SKM-1 treated with dmso at 0.1 percent for 144 hours (cell line): Measurements from ENCODE around the gene SHD.
"Not testable (repeated sequence)": the region's sequence is repeated elsewhere in the genome, so short reads cannot be mapped to it uniquely, and the experiment has no call there.

ENCODE experiments used
- DNase-seq: peaks from one replicate; lab custom pipeline; 2025; ENCODE audit not compliant: unreplicated experiment; lab: John Stamatoyannopoulos, UW

SHD gene

DNA sequence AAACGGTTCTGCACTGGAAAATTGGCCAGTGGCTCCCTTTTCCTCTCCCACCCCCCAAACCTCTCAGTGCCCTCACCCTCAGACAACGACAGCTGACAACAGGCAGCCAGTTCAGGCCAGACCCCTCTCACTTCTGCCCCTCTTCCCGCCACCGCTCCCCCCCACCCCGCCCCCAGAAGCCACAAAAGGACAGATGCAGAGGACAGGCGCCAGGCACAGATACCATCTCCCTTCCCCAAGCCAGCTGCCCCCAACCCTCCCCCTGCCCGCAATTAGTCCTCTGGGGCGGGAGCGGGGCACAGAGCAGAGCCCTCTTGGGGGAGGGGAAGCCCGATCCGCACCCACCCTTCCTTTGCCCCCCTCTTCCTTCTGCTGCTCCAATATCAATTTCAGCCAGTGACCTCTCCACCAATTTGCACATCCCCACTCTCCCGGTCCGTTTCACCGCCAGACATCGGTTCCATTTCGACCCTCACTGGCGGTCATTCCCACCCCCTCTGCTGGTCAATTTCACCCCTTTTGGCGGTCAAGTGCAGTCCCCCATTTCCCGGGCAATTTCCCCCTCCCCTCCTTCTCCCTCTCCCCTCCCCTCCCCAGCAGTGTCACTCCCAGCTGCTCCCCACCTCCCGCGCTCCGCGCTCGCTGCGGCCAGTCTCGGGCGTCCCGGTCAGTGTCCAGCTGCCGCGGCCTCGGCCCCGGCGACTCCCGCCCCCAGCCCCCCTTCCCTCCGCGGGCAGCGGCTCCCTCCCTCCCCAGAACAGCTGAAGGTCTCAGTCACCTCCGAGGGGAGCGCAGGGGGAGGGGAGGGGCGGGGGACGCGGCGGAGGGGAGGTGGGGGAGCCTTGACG is at the start of gene SHD:
Gene SHD (plus strand): TSS at position 848 of the 848 bp plus-strand sequence. CDS start 798 bp downstream, outside the sequence.
- no peak for DNase-seq

DNA sequence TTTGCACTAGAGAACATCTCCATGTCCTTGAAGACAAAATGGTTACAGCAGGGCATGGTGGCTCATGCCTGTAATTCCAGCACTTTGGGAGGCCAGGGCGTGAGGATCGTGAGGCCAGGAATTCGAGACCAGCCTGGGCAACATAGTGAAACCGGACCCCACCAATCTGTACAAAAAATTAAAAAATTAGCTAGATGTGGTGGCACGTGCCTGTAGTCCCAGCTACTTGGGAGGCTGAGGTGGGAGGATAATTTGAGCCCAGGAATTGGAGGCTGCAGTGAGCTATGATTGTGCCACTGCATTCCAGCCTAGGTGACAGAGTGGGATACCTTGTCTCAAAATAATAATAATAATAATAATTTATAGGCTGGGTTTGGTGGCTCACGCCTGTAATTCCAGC is 48.8 kb upstream of the SHD start:
- not testable (repeated sequence) for DNase-seq

GRCh38 chr19:4231521-4231920 is 47.5 kb upstream of the SHD start:
- not testable (repeated sequence) for DNase-seq

- DNase-seq = not testable (repeated sequence)
These were observed 46.9 kb upstream of the SHD start for GRCh38 chr19:4232139-4232538.

DNA sequence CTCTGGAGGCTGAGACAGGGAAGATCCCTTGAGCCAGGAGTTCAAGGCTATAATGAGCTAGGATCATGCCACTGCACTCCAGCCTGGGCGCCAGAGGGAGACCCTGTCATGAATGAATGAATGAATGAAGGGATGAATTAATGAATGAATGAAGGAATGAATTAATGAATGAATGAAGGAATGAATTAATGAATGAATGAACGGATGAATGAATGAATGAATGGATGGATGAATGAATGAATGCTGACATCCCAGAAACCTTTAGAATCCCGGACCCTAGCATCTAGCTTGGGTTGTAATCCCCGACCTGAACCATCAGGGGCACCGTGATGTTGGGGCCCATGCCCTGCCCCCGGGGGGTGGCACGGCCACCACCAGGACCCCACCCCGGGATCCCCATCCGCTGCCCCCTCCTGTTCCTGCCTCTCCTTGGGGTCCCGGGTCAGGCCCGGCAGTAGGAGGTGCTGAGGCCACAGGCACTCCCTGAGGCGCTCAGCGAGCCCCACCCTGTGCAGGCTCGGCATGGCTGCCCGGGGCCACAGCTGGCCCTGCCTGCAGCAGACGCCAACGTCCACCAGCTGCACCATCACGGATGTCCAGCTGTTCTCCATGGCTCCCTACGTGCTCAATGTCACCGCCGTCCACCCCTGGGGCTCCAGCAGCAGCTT is 46.3 kb upstream of the SHD start:
- no peak for DNase-seq

GRCh38 chr19:4233282-4233853 is 45.7 kb upstream of the SHD start:
- no peak for DNase-seq

- DNase-seq = no peak
These were observed 44.8 kb upstream of the SHD start for GRCh38 chr19:4234142-4234861.

DNA sequence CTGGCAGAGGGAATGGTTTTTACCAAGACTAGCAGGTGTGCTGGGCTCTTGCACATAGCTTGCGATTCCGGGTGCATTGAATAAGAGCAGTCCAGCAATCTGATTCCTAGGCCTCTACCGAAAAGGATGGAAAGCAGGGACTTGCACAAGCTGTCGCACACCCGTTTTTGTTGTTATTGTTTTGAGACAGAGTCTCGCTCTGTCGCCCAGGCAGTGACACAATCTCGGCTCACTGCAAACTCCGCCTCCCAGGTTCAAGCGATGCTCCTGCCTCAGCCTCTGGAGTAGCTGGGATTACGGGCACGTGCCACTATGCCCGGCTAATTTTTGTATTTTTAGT is 44.2 kb upstream of the SHD start:
- DNase-seq = no peak

- not testable (repeated sequence) for DNase-seq
These were observed 41.6 kb upstream of the SHD start for GRCh38 chr19:4237510-4237909.

DNA sequence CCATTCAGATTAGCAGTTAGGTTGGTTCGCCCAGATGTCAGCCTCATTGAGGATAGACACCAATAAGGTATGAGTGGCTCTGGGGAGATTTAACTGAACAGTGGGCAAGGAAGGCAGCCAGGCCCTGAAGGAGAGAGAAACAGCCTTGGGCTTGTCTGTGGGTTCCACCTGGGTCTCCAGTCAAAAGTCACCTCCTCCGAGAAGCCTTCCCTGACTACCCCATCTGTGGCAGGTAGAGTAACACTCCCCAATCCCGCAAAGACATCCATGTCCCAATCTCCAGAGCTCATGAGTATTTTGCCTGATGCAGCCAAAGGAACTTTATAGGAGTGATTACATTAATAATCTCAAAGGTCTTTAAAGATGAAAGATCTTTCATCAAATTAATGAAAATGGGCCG is 40.2 kb upstream of the SHD start:
- DNase-seq = no peak

GRCh38 chr19:4241824-4242430 is 37.1 kb upstream of the SHD start:
- DNase-seq = no peak

DNA sequence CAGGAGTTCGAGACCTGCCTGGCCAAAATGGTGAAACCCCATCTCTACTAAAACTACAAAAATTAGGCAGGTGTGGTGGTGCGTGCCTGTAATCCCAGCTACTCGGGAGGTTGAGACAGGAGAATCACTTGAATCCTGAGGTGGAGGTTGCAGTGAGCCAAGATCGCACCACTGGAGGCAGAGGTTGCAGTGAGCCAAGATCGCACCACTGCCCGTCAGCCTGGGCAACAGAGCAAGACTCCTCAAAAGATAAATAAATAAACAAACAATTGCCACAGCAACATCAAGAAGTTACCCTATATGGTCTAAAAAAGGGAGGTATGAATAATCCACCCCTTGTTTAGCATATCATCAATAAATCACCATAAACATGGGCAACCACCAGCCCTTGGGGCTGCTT is 33.1 kb upstream of the SHD start:
- DNase-seq = not testable (repeated sequence)

- DNase-seq = peak; percentile 98
These were observed 32.1 kb upstream of the SHD start, which contains the start of gene YJU2 for GRCh38 chr19:4246767-4247593. YJU2 (plus strand) TSS chr19:4247080; CDS start chr19:4247147, 67 bp downstream.

GRCh38 chr19:4256563-4256962 is 22.5 kb upstream of the SHD start:
- DNase-seq = no peak

DNA sequence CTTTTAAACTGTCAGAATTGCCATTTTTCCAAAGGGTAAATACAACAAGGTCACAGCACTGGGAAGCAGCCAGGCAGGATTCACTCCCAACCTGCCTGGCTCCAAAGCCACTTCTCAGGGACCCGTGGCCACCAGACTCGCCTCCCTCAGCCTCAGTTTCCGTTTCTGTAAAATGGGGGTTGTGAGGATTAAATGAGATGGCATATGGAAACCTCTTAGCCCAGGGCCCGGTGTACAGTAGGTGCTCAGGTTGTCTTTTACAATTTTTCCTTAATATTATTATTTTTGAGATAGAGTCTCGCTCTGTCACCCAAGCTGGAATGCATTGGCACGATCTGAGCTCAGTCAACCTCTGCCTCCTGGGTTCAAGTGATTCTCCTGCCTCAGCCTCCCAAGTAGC is 22.0 kb upstream of the SHD start:
- no peak for DNase-seq

DNA sequence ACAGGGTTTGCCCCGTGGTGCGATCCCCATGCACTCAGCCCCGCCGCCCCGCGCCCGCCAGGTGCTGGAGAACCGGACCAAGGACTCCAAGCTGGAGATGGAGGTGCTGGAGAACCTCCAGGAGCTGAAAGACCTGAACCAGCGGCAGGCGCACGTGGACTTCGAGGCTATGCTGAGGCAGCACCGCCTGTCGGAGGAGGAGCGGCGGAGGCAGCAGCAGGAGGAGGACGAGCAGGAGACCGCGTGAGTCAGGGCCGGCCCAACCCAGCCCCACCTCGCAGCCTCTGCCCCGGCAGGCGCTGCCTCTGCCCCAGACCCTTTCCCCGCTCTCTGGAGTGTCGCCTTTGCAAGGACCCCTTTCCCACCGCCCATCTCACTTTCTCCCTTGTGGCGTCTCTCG is 20.9 kb upstream of the SHD start:
- no peak for DNase-seq

GRCh38 chr19:4260613-4261191 is 18.4 kb upstream of the SHD start:
- DNase-seq = peak; percentile 24

GRCh38 chr19:4264812-4265211 is 14.3 kb upstream of the SHD start:
- DNase-seq = no peak

GRCh38 chr19:4266253-4267000 is 12.6 kb upstream of the SHD start:
- no peak for DNase-seq
